ENCODE results near the gene OARD1.

DNA sequence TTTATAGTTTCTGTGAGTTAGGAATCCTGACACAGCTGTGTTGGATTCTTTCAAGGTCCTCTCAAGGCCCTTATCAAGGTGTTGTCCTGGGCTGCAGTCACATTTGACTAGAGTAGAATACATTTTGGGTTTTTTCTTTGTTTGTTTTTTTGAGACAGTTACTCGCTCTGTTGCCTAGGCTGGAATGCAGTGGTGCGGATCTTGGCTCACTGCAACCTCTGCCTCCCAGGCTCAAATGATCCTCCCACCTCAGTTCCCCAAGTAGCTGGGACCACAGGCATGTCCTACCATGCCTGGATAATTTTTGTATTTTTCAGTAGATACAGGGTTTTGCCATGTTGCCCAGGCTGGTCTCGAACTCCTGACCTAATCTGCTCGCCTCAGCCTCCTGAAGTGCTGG is 16.3 kb upstream of the OARD1 start:
- TF ChIP-seq EZH2 (IDR thresholded peaks at IDR 0.05; ENCODE audit: insufficient read depth, poor library complexity, severe bottlenecking), result no peak
- TF ChIP-seq EZH2phosphoT487 (IDR thresholded peaks at IDR 0.05; ENCODE audit: insufficient read depth, low read depth), result no peak

All from GM23248 (cell line).